HUES6 (cell line): Measurements from ENCODE around the gene HRH1.

Source experiments
- H3K27ac ChIP-seq: 2 replicates; pipeline ENCODE4 v1.7.0; 2013; ENCODE audit warnings: low read depth, mild to moderate bottlenecking, low read length, inconsistent platforms
- H3K27me3 ChIP-seq: 2 replicates; pipeline ENCODE4 v1.6.1; 2013; ENCODE audit warnings: low read length; ENCODE audit not compliant: control insufficient read depth, insufficient read depth
- H3K36me3 ChIP-seq: 2 replicates; pipeline ENCODE4 v1.6.1; 2013; ENCODE audit warnings: low read length; ENCODE audit not compliant: control insufficient read depth, insufficient read depth
- H3K4me1 ChIP-seq: 2 replicates; pipeline ENCODE4 v1.6.1; 2013; ENCODE audit warnings: low read length; ENCODE audit not compliant: control insufficient read depth, insufficient read depth
- H3K4me3 ChIP-seq: 2 replicates; pipeline ENCODE4 v1.5.1; 2013; ENCODE audit warnings: low read depth, low read length
- H3K9ac ChIP-seq: one replicate; pipeline ENCODE4 v1.6.1; 2013; ENCODE audit warnings: mild to moderate bottlenecking, low read length
- H3K9me3 ChIP-seq: 2 replicates; pipeline ENCODE4 v1.6.1; 2013; ENCODE audit warnings: low read depth, low read length; ENCODE audit not compliant: control insufficient read depth, insufficient read depth

Gene HRH1

DNA sequence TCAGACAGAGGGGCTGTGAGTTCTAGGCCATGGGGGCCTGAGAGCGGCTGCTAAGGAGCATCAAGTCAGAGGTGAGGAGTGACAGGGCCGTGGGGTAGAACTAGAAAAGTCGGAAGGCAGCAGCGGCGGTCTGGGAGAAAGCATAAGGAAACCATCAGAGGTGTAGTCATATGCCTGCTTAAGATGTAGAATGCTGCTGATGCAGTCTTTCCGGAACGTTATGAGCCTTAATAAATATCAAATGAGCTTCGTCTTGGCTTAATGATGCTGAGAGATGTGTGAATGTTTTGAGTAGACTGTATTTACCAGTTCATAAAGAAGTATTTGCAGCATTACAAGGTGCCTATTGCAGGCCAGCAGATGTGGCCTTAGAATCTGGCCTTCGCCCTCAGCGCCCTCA is 133.1 kb downstream of the HRH1 start:
- Histone ChIP-seq H3K36me3 (no peaks in the 10 kb centered on the region), H3K4me3 (no peak overlapping the region), H3K9ac (no peak overlapping the region), H3K27me3 (no peaks in the 10 kb centered on the region), H3K9me3 (no peaks in the 10 kb centered on the region), H3K27ac (no peak overlapping the region), H3K4me1 (no peaks in the 10 kb centered on the region)

DNA sequence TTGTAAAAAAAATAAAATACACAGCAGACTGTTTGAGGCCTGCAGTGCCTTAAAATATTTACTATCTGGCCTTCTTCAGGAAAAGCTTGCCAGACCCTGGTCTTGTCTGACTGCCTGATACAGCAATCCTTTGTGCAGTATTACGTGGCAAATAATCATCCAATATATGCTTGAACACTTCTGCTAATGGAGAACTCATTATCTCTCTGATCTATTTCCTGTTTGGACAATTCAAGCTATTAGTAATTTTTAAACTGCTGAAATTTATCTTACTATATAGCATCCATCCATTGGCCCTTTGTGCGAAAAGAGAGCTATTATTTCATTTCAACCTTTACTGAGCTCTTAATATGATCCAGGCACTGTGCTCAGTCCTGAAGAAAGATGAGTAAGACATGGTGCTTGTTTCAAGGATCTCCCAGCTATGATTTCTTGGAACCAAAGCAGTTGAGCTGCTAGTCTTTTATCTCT is 133.8 kb downstream of the HRH1 start:
- no peaks in the 10 kb centered on the region for H3K4me1 ChIP-seq
- H3K36me3 ChIP-seq: no peaks in the 10 kb centered on the region
- H3K27me3 ChIP-seq: no peaks in the 10 kb centered on the region
- H3K4me3 ChIP-seq: no peak overlapping the region
- H3K27ac ChIP-seq: no peak overlapping the region
- H3K9ac ChIP-seq: no peak overlapping the region
- H3K9me3 ChIP-seq: no peaks in the 10 kb centered on the region

DNA sequence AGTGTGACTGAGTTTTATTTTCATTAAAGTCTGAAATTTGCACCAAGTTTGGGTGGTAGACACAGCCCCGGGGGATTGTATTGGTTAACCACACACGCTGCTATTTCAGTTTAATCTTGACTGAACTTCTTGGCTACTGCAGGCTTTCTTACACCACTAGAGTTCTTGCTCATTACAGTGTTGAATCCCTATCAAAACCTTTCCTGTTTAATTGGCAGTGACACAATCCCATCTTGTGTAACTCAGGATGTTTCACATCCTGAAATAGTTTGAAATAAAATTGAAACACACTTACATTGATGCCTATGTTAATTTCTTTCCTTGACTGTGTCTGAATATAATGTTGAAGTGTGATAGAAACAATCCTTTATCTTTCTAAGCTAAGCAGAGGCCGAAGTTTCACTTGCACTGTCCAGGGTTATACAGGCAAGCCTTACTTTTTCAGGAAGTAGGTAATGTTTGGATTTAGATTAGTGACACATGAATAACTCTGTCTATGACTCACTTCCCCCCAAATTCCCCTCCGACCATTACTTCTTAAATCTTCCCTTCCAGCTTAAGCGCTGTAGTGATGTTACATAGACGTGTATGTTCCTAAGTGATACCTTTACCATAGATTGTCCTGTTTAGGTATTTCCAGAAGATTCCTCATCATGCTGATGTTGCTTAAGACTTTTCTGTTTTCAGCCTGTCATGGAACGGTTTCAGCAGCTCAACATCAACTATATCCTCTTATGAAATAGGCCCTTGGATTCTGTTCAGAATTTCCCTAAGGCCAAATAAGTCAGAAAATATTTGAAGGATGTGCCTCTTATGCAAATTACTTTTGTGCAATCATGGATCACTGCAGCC is 134.7 kb downstream of the HRH1 start:
- Histone ChIP-seq H3K4me3 (no peak overlapping the region), H3K27me3 (no peaks in the 10 kb centered on the region), H3K4me1 (no peaks in the 10 kb centered on the region), H3K36me3 (no peaks in the 10 kb centered on the region), H3K9ac (no peak overlapping the region), H3K9me3 (no peaks in the 10 kb centered on the region), H3K27ac (no peak overlapping the region)

DNA sequence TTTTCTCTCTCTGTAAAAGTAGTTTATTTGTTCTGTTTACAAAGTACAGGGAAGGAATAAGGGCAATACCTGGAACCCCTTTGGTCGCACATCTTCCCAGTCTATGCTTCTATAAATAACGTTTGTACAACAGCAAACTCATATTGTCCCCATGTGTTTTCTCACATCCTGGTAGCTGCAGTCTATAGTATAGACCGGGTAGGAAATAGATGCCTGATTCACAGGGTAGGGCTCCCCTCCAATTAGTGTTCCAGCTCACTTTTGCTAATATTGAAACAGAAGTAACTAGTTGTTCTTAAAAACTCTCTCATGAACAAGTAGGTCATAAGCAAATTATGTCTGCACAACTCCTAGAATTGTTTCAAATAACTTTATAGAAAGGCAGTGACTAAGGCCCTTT is 135.6 kb downstream of the HRH1 start:
- Histone ChIP-seq H3K27me3 (no peaks in the 10 kb centered on the region), H3K27ac (no peak overlapping the region), H3K9me3 (no peaks in the 10 kb centered on the region), H3K4me3 (no peak overlapping the region), H3K36me3 (no peaks in the 10 kb centered on the region), H3K4me1 (no peaks in the 10 kb centered on the region), H3K9ac (no peak overlapping the region)

DNA sequence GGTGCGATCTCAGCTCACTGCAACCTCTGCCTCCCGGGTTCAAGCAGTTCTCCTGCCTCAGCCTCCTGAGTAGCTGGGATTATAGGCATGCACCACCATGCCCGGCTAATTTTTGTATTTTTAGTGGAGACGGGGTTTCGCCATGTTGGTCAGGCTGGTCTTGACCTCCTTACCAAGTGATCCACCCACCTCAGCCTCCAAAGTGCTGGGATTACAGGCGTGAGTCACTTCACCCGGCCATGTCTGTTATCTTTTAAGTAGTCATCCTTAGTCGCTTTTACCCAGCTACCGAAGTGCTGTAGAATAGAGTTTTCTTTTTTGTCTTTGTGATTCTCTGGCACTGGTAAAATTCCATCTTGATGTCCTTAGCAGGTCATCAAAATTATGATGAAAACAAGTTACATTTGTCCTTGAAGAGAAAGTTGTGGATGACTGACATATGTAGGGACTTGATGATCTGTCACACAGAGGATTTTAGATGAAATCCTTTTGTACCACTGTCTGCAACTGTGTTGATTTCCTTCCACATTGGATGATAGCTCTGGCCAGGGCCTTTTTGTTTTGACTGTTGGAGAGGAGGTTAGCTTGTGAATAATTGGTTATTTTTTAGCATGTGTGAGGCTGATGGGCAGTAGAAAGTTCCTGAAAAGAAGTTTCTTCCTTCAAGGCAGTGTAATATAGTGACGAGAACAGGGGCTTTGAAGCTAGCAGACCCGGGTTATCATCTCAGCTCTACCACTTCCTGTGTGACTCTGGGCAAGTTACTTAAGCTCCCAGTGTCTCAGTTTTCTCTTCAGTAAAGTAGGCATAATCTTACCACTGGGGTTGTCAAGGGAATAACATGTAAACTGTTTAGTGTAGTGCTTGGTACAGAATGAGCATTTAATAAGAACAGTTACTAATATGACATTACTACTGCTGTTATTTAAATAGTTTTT is 136.7 kb downstream of the HRH1 start:
- Histone ChIP-seq H3K27me3 (no peaks in the 10 kb centered on the region), H3K4me3 (no peak overlapping the region), H3K36me3 (no peaks in the 10 kb centered on the region), H3K9ac (no peak overlapping the region), H3K27ac (no peak overlapping the region), H3K9me3 (no peaks in the 10 kb centered on the region), H3K4me1 (no peaks in the 10 kb centered on the region)

DNA sequence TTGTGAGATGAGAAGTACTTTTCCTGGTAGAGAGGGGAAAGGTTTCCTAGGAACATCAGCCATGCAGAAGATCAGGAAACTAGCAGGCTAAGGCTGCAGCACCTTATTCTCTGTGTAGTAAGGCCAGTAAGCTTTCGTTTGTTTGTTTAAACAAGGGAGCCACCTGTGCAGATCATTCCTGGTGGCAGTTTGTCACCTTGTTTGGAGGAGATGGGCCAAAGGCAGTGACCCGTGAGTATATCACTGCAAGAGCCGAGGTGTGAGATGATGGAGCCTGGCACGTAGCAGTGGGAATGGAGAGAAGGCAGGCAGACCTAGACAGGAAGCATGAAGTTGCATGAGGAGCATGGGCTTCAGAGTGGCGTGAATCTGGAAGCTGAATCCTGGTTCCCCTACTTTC is 137.5 kb downstream of the HRH1 start:
- H3K27me3 ChIP-seq: no peaks in the 10 kb centered on the region
- no peaks in the 10 kb centered on the region for H3K9me3 ChIP-seq
- H3K4me3 ChIP-seq: no peak overlapping the region
- H3K9ac ChIP-seq: no peak overlapping the region
- H3K36me3 ChIP-seq: no peaks in the 10 kb centered on the region
- no peak overlapping the region for H3K27ac ChIP-seq
- no peaks in the 10 kb centered on the region for H3K4me1 ChIP-seq

DNA sequence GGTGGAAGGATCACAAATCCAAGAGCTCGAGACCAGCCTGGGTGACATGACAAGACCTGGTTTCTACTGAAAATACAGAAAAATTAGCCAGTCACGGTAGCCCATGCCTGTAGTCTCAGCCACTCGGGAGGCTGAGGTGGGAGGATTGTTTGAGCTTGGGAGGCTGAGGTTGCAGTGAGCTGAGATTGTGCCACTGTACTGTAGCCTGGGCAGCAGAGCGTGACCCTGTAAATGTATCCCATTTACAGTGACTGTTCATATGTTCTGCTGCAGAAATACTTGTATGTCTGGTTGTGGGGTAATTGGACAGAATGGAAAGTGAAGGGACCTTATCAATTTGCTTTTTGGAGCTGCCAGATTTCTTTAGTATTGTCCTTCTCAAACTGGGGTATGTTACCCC is 142.8 kb downstream of the HRH1 start:
- Histone ChIP-seq H3K9me3 (no peaks in the 10 kb centered on the region), H3K4me1 (no peaks in the 10 kb centered on the region), H3K27ac (no peak overlapping the region), H3K27me3 (no peaks in the 10 kb centered on the region), H3K4me3 (no peak overlapping the region), H3K36me3 (peaks cover 13% of the 10 kb centered on the region), H3K9ac (no peak overlapping the region)

DNA sequence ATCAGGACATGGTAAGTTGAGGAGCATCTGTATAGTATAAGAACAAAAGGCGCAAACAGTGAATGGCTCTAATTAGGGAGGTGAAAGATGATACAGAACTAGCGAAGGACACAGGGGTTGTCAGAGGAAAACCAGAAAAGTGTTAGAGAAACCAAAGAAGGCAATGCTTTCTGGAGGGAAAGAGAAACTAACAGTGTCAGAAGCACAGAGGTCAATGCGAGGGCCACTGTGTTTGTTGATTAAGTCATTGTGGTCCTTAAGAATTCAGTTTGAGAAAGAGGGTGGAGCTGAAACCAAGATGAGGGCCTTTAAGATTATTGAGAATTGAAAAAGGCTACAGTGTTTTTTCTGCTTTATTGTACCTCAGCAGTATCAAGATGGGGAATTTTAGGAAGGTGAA is 146.7 kb downstream of the HRH1 start:
- Histone ChIP-seq H3K4me1 (no peaks in the 10 kb centered on the region), H3K36me3 (peaks cover 15% of the 10 kb centered on the region), H3K27ac (no peak overlapping the region), H3K4me3 (no peak overlapping the region), H3K9ac (no peak overlapping the region), H3K9me3 (no peaks in the 10 kb centered on the region), H3K27me3 (no peaks in the 10 kb centered on the region)

DNA sequence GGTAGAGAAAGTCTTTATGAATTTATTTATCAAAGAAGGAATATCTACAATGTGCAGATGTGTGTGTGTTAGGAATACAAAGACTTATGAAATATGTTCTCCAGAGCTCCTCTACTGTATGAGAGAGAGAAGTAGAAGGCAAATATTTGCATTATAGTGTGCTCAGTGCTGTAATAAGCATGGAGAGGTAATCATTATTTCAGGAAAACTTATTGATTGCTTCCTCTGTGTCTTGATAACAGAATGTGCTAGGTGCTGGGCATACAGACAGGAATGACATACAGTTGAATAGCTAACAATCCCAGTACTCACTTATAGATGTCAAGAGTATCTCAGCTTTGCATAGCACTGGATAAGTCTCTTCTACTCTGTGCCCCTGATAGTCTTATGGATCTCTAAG is 148.2 kb downstream of the HRH1 start:
- no peak overlapping the region for H3K9ac ChIP-seq
- no peak overlapping the region for H3K27ac ChIP-seq
- no peaks in the 10 kb centered on the region for H3K27me3 ChIP-seq
- H3K9me3 ChIP-seq: no peaks in the 10 kb centered on the region
- H3K4me3 ChIP-seq: no peak overlapping the region
- no peaks in the 10 kb centered on the region for H3K4me1 ChIP-seq
- peaks cover 24% of the 10 kb centered on the region for H3K36me3 ChIP-seq

DNA sequence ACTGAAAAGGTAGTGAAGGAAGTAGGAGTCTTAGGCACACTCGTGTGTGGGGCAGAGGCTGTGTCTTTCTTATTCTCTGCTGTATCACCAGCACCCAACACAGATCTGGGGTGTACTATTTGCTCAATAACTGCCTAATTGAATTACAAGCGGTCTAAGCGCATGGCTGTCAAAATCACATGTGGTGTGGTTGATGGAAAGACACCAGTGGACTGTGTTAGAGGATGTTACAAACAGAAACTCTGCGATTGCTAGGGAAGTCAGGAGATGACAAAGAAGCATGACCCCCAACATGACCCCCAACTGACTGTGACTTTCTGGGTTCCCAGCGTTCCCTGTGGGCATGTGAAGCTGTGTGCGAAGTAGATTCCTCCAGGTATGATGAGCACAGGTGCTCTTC is 149.9 kb downstream of the HRH1 start:
- Histone ChIP-seq H3K9me3 (no peaks in the 10 kb centered on the region), H3K36me3 (peaks cover 33% of the 10 kb centered on the region), H3K27me3 (no peaks in the 10 kb centered on the region), H3K4me1 (no peaks in the 10 kb centered on the region), H3K27ac (no peak overlapping the region), H3K4me3 (no peak overlapping the region), H3K9ac (no peak overlapping the region)

DNA sequence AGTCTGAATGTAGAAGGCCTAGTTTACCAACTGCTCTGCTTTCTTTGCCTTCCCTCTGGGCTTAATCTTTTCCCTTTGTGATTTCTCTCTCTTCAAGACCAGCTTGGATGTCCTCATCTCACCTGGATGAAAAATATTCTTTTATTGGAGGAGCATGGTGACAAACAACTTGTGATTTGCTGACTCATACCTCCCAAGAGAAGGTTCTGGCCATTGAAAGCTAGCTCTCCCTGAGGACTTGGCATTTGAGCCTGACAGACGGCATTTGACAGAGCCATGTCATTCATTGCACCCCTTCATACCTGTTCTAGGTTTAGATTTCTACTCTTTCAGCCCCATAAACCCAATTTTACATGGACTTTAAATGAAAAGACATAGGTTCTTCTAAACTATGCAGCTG is 151.2 kb downstream of the HRH1 start:
- Histone ChIP-seq H3K4me1 (no peaks in the 10 kb centered on the region), H3K9ac (no peak overlapping the region), H3K27me3 (no peaks in the 10 kb centered on the region), H3K27ac (no peak overlapping the region; the same call in 1 of the 2 replicates), H3K4me3 (no peak overlapping the region), H3K9me3 (no peaks in the 10 kb centered on the region), H3K36me3 (peaks cover 32% of the 10 kb centered on the region)
